Mucosa of gallbladder (tissue), 1 donor: ENCODE measurements around the gene OBSCN. TPM values are rescaled to one million over a fixed set of nuclear protein-coding genes. Genes with fewer than 3 reads are reported as not detected.

Source experiments
- DNase-seq: peaks from one replicate; pipeline ENCODE4 v3.0.0-alpha.2; 2020; ENCODE audit warnings: low spot score
- total RNA-seq: library from RNA; stranded (reverse); gene quantifications from one replicate; pipeline ENCODE4 v1.2.1, GENCODE V29; 2021
- donor health status: DM: no; HTN: no; CAD: no.

The OBSCN gene, protein sequence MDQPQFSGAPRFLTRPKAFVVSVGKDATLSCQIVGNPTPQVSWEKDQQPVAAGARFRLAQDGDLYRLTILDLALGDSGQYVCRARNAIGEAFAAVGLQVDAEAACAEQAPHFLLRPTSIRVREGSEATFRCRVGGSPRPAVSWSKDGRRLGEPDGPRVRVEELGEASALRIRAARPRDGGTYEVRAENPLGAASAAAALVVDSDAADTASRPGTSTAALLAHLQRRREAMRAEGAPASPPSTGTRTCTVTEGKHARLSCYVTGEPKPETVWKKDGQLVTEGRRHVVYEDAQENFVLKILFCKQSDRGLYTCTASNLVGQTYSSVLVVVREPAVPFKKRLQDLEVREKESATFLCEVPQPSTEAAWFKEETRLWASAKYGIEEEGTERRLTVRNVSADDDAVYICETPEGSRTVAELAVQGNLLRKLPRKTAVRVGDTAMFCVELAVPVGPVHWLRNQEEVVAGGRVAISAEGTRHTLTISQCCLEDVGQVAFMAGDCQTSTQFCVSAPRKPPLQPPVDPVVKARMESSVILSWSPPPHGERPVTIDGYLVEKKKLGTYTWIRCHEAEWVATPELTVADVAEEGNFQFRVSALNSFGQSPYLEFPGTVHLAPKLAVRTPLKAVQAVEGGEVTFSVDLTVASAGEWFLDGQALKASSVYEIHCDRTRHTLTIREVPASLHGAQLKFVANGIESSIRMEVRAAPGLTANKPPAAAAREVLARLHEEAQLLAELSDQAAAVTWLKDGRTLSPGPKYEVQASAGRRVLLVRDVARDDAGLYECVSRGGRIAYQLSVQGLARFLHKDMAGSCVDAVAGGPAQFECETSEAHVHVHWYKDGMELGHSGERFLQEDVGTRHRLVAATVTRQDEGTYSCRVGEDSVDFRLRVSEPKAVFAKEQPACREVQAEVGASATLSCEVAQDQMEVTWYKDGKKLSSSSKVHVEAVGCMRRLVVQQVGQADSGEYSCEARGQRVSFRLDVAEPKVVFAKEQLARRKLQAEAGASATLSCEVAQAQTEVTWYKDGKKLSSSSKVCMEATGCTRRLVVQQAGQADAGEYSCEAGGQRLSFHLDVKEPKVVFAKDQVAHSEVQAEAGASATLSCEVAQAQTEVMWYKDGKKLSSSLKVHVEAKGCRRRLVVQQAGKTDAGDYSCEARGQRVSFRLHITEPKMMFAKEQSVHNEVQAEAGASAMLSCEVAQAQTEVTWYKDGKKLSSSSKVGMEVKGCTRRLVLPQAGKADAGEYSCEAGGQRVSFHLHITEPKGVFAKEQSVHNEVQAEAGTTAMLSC (N-terminal part only)
- 25.8 TPM for total RNA-seq

DNA sequence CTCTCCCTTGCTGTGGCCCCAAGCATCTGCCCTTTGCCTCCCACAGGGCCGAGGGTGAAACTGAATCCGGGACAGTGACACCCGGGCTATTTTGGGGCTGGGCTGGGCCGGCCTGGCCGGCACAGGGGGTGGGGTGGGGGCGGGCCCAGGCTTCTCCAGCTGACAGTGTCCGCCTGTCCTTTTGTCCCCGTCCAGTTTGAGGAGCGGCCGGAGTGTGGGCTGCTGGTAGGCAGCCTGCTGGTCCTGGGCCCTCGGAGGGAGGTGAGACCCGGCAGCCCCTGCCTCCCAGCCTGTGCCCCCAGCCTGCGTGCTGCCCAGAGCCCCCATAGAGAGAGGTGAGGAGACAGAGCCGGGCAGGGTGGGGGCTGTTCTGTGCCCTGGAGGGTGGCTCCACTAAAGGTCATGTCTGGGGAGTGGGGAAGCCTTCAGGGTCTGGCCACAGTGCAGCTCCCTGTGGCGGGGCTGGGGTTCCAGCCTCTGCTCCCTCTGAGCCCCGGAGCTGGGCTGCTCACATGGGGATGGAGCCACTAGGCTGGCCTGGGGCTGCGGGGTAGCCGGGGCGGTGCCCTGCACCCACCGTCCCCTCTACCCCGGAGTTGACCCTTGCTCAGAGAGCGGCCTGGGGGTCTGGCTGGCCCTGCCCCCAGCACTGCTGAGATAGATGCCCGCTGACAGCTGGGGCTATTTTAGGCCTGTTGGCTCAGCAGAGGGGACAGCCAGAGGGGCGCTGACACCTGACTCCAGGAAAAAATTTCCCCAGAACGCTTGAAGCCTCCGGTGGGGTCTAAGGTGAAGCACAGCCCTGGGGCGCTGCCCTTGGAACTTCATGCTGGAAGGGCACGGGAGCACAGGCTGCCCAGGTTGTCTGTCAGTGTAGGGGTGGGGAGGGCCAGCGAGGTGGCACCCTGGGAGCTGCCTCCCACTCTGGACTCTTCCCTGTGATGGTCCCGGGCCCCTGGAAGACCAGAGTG lies at the start of gene OBSCN:
Gene OBSCN, plus strand, starts transcription at position 194 of the 971 bp plus-strand sequence. CDS start 3,740 bp downstream, outside the sequence.
- no peak for DNase-seq

- DNase-seq, result no peak
Observed at GRCh38 chr1:228158151-228159007, 49.5 kb upstream of the OBSCN start.

DNA sequence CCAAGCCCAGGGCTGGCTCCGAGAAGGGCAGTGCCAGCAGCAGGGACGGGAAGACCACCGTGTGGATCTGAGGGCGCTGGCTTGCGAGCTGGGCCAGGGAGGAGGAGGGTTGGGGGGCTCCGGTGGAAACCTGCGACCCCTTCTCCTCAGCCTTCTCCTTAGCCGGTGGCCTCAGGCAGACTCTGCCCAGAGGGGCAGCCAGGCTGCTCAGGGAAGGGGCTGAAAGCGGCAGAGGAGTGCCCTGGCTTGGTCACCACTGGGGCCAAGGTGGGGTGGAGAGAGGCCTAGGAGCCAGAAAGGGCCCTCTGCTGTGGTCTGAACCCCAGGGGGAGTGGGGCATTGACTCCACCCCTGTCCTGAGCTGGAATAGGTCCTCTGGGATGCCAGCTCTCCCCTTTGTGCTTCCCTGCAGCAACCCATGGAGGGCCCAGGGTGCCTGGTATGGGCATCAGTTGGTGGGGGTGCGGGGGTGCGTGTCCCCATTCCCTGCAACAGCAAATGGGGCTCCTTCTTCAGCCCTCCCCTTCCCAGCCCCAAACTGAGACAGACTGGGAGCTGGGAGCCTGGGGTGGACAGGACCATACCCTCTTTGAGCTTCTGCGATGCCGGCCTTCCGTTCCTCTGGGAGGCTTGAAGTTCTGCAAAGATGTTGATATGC lies 48.7 kb upstream of the OBSCN start:
- DNase-seq, result no peak

DNA sequence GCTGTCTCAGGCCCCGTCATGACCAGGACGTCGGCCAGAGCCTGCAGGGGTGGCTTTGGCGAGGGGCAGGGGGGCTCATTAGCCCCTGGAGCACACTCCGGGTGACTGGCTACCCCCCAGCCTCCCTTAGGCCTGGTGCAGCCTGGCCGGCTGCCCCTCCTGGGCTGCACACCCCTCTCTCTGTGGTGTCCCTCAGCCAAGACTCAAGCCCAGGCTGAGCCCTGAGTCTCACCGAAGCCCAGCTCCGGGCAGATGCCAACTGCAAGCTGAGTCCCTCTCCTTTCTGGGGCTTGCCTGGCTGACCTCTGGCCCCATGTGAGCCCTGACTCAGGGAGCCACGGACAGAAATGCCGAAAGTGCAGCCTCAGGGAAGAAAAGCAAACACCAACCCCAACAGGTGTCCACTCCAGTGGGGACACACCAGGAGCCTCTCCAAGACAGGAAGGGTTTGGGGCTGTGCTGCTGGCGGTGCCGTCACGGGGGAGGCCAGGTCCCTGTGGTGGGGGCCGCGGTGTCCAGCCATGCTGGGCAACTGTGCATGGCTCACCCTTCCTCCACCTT lies 47.6 kb upstream of the OBSCN start:
- no peak for DNase-seq

- DNase-seq, result no peak
Observed at GRCh38 chr1:228161362-228161761, 46.5 kb upstream of the OBSCN start.

DNA sequence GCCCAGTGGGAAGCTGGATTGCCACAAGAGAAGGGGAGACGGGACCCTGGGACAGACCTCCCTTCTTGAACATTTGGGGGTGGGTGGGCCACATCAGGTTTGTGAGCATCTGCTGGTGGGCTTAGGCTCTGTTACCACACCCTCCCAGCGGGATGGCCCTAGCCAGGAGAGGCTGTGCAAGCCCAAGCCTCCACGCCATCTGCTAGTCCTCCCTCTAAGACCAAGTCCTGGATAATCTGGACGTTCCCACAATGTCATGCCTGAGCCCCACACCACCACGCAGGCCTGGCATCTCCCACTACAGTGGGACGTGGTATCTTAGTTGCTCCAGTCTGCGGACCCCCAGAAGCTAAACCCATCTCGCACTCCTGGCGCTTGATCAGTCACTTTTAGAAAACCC lies 46.0 kb upstream of the OBSCN start:
- no peak for DNase-seq

DNA sequence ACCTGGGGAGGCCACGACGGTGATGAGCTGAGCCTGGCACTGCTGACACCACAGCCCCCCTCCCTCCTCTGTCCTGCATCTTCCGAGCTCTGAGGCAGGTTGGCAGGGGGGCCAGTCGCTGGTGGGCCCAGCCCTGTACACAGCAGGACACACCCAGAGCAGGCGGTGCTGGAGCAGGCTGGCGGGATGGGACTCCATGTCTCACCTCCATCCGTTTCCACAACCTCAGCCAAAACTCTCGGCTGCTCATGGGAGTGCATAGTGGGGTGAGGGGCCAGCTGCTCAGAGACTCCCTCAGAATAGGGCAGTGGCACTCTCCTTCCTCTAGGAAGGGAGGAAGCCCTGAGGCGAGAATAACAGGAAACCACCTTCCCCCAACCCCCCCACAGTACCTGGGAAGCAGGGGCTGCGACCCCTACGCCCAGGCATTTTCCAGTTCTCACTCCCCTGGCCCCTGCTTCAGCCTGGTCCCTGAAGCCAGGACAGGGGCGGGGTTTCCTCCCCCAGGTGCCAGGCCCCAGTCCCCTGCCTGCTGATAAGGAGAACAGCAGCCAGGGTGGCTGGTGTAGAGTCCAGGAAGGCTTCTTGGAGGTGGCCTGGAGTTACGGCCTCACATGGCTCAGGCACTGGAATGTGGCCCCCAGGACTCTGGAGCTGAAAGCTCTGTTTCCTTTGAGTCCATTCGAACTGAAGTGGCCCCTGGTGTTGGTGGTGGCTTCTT lies 45.4 kb upstream of the OBSCN start:
- DNase-seq, result no peak

- DNase-seq, result no peak
Observed at GRCh38 chr1:228163007-228163753, 44.7 kb upstream of the OBSCN start.

DNA sequence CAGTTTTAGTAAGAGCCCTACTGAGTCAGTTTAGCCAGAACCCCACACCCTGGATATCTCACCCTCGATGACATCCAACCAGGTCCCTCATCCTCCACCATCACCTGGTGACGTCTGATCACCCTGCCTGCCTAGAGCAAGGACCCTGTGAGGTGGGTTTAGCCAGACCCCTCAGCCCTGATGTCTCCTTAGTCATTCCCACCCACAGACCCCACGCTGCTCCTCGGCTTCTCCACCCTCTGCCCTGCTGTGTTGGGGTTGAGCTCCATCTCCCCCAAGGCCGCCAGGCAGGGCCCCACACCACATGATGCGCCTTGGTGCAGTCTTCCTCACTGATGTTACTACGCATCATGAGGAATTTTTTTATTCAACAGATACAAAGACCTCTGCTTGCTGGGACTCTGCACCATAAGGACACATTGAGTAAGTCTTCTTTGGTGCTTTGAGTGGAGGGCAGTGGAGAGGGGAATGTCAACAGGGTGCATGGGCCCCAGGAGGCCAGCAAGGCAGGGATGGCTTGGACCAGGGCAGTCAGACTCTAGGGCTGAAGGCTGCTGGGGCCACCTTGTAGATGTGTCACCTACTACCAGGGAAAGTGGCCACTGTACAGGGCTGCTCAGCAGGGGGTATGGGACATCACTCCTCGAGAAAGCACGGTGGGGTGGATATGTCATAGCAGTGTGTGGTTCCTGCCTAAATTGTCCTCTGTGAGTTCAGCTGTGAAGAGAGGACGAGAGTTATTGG lies 43.9 kb upstream of the OBSCN start:
- no peak for DNase-seq

GRCh38 chr1:228164561-228165371 lies 43.1 kb upstream of the OBSCN start:
- no peak for DNase-seq

- DNase-seq, result peak; percentile 99
Observed at GRCh38 chr1:228165372-228166169, 42.3 kb upstream of the OBSCN start, which contains the start of gene IBA57. TSS of gene IBA57 (plus strand) at chr1:228165804. CDS start at chr1:228165817, 13 bp downstream.

DNA sequence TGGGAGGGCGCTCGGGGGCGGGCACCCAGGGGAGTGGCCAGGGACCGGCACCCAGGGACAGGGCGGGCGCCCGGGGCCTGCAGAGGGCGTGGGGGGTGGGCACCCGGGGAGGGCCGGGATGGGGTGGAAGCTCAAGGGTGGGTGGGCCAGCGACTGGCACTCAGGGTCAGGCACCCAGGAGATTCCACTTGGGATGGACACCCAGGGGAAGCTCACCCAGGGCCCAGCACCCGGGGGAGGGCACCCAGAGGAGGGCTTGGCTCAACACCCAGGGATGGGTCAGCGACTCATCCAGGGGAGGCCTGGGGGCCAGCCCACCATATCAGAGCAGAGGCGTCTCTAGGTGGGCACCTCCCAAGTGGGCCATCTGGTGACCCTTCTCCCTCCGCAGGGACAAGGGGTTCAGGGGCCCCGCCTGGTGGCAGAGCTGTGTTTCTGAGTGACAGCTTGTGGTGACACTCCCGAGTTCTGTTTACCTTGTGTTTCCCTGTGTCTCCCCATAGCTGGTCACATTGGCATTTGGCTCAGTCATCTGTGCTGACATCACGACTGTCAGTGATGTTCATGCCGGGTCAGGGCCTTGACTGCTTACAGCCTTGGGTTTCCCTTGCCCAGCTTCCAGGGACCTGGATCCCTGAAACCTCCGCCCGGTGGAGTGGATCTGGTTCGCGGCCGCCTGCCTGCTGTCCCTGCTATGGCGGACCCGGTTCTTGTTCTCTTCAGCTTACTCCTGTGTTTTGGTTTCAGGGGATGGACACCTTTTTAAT lies 41.5 kb upstream of the OBSCN start:
- DNase-seq, result peak; percentile 76

- DNase-seq, result no peak
Observed at GRCh38 chr1:228168563-228169270, 39.1 kb upstream of the OBSCN start.
